Measurements from ENCODE around the gene CARMIL1. TPM values are rescaled to one million over a fixed set of nuclear protein-coding genes. Genes with fewer than 3 reads are reported as not detected.

Gene CARMIL1
- total and polyA plus RNA-seq, 10 of the 15 experiments (the other 5 are each of a cell fraction or from before 2014, with no cell fraction given) = 6.4 to 18.1 (median 10.3) TPM

DNA sequence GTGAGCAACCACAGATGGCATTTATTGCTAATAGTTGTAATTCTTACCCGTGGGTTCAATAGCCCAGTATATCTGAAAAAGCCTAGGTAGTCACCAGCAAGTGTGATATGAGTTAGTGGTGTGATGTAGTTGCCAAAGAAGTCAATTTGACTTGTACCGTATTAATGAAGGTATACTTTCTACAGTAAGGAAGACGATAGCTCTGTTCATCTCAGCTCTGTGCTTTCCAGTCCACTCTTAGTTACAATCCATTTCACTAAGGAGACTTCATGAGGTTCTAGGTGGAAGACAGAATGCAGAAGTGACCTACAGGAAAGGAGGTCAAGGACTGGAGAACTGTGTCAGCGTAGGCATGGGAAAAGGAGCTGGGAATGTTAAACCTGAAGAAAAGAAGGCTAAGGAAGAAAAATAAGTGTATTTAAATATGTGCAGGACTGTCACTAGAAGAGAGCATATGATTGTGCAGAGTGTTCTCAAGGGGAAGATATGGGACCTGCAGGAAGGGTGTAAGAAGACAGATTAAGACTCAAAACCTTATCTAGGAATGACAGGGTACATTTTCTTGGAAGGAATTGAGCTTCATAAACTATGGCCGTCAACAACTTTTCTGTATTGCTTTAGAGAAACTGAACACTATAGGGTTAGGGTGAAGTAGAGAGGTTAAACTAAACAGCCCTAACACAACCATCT lies 255.9 kb downstream of the CARMIL1 start:
- RAD21 ChIA-PET (ENCODE audit: unreplicated experiment) = interaction anchor here (0.9 kb wide), 1 partner anchor 248 kb away, joined by 3 read pairs; no protein-coding TSS in a partner anchor
- SMC1A ChIA-PET (ENCODE audit: uncharacterized antibody, unreplicated experiment) = interaction anchor here (0.7 to 2.9 kb wide), 6 partner anchors 11 to 269 kb away, joined by 3 to 15 read pairs (median 7); no protein-coding TSS in a partner anchor
- H3K4me2 ChIP-seq (ENCODE audit: control insufficient read depth, insufficient read depth) = no peak overlapping the region
- no peak for FAIRE-seq
- no peaks in the 10 kb centered on the region for H3K4me1 ChIP-seq (ENCODE audit: control insufficient read depth, insufficient read depth, low read length)
- 48% methylated on average over 5 of the region's 5 CpGs for WGBS (ENCODE audit: insufficient coverage, insufficient replicate concordance, low lambda C conversion rate, missing lambda C conversion rate)
- CTCF ChIA-PET = interaction anchor here (0.6 to 4.9 kb wide), 9 partner anchors 12 to 1329 kb away, joined by 3 to 31 read pairs (median 3); no protein-coding TSS in a partner anchor
- BruUV-seq (replicated peaks) = no TSS peak
- no peak overlapping the region for H3K4me3 ChIP-seq
- no peak overlapping the region for H3K27ac ChIP-seq (ENCODE audit: control insufficient read depth, insufficient read depth)
- no peak overlapping the region for H2AFZ ChIP-seq (ENCODE audit: control insufficient read depth, low read depth, low read length)
- no peaks in the 10 kb centered on the region for H3K27me3 ChIP-seq (replicated peaks in 1 of 2; ENCODE audit: control insufficient read depth in 2 of 2, insufficient read depth in 2 of 2, low read length in 1 of 2)
- no peaks in the 10 kb centered on the region for H3K9me3 ChIP-seq (replicated peaks; ENCODE audit: control insufficient read depth, insufficient read depth, low read length)
- TF ChIP-seq, protein P1, sequence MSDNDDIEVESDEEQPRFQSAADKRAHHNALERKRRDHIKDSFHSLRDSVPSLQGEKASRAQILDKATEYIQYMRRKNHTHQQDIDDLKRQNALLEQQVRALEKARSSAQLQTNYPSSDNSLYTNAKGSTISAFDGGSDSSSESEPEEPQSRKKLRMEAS (IDR thresholded peaks at IDR 0.05; ENCODE audit: low read depth, low read length) = no peak
- TF ChIP-seq, protein P2, sequence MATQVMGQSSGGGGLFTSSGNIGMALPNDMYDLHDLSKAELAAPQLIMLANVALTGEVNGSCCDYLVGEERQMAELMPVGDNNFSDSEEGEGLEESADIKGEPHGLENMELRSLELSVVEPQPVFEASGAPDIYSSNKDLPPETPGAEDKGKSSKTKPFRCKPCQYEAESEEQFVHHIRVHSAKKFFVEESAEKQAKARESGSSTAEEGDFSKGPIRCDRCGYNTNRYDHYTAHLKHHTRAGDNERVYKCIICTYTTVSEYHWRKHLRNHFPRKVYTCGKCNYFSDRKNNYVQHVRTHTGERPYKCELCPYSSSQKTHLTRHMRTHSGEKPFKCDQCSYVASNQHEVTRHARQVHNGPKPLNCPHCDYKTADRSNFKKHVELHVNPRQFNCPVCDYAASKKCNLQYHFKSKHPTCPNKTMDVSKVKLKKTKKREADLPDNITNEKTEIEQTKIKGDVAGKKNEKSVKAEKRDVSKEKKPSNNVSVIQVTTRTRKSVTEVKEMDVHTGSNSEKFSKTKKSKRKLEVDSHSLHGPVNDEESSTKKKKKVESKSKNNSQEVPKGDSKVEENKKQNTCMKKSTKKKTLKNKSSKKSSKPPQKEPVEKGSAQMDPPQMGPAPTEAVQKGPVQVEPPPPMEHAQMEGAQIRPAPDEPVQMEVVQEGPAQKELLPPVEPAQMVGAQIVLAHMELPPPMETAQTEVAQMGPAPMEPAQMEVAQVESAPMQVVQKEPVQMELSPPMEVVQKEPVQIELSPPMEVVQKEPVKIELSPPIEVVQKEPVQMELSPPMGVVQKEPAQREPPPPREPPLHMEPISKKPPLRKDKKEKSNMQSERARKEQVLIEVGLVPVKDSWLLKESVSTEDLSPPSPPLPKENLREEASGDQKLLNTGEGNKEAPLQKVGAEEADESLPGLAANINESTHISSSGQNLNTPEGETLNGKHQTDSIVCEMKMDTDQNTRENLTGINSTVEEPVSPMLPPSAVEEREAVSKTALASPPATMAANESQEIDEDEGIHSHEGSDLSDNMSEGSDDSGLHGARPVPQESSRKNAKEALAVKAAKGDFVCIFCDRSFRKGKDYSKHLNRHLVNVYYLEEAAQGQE (IDR thresholded peaks at IDR 0.05; ENCODE audit: low read depth, low read length) = no peak
- TF ChIP-seq, protein P3, sequence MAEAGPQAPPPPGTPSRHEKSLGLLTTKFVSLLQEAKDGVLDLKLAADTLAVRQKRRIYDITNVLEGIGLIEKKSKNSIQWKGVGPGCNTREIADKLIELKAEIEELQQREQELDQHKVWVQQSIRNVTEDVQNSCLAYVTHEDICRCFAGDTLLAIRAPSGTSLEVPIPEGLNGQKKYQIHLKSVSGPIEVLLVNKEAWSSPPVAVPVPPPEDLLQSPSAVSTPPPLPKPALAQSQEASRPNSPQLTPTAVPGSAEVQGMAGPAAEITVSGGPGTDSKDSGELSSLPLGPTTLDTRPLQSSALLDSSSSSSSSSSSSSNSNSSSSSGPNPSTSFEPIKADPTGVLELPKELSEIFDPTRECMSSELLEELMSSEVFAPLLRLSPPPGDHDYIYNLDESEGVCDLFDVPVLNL (IDR thresholded peaks at IDR 0.05; ENCODE audit: low read depth, low read length) = no peak
- TF ChIP-seq CBX5 (IDR thresholded peaks at IDR 0.05; ENCODE audit: low read depth) (no peak), DPF2 (IDR thresholded peaks at IDR 0.05) (no peak), KDM1A (IDR thresholded peaks at IDR 0.05; ENCODE audit: borderline replicate concordance) (no peak)
- no peaks in the 10 kb centered on the region for H4K20me1 ChIP-seq (ENCODE audit: control insufficient read depth, insufficient read depth)
- no peak for ATAC-seq
- H3K36me3 ChIP-seq (ENCODE audit: control insufficient read depth in 2 of 2, insufficient read depth in 2 of 2, low read length in 1 of 2) = no peaks in the 10 kb centered on the region
- no peaks in the 10 kb centered on the region for H3K79me2 ChIP-seq (ENCODE audit: control insufficient read depth, insufficient read depth, low read length)
- DNase-seq (ENCODE audit: low read depth, low spot score) = no peak
- H3K9ac ChIP-seq (ENCODE audit: control insufficient read depth, insufficient read depth, low read length) = no peak overlapping the region
- intact Hi-C loops (cut with micrococcal nuclease; ENCODE audit: unreplicated experiment) = no loop called here
- in situ Hi-C loops (cut with MboI) = no loop called here
- POLR2A ChIA-PET = interaction anchor here (0.6 kb wide), 2 partner anchors 72 to 192 kb away, joined by 4 read pairs; no protein-coding TSS in a partner anchor
